RCC 7860 (cell line): ENCODE results near the gene CD101.

Source experiments
- DNase-seq: peaks from one replicate; pipeline ENCODE4 v3.0.0-alpha.2; 2015; ENCODE audit warnings: low spot score
- FAIRE-seq: peaks from 2 replicates; lab custom pipeline; 2012; peaks lifted over from hg19 to GRCh38; lab: Jason Lieb, UNC

CD101 gene

GRCh38 chr1:117014209-117014608, 12.6 kb downstream of the CD101 start:
- DNase-seq, result peak; percentile 41
- peak; percentile 56 for FAIRE-seq

GRCh38 chr1:117015724-117016123, 14.2 kb downstream of the CD101 start:
- DNase-seq (no peak), FAIRE-seq (no peak)

- DNase-seq (no peak), FAIRE-seq (no peak)
These were observed 15.5 kb downstream of the CD101 start for GRCh38 chr1:117017062-117017461.

- FAIRE-seq (no peak), DNase-seq (no peak)
These were observed 16.1 kb downstream of the CD101 start for GRCh38 chr1:117017648-117018047.

- no peak for FAIRE-seq
These were observed 19.1 kb downstream of the CD101 start for GRCh38 chr1:117020526-117021156.

GRCh38 chr1:117022114-117022513, 20.6 kb downstream of the CD101 start:
- DNase-seq, result no peak
- no peak for FAIRE-seq

More at GRCh38 chr1:117020526-117021156, 19.1 kb downstream of the CD101 start:
- DNase-seq, result no peak

- DNase-seq, result no peak
- no peak for FAIRE-seq
These were observed 24.0 kb downstream of the CD101 start for GRCh38 chr1:117025568-117025967.

- DNase-seq (no peak), FAIRE-seq (no peak)
These were observed 24.8 kb downstream of the CD101 start for GRCh38 chr1:117026361-117026760.

- FAIRE-seq (no peak), DNase-seq (no peak)
These were observed 28.1 kb downstream of the CD101 start for GRCh38 chr1:117029685-117030084.

- DNase-seq, result no peak
- FAIRE-seq, result no peak
These were observed 28.8 kb downstream of the CD101 start for GRCh38 chr1:117030271-117030877.

GRCh38 chr1:117032266-117032665, 30.7 kb downstream of the CD101 start:
- FAIRE-seq (no peak), DNase-seq (no peak)

GRCh38 chr1:117032681-117033539, 31.4 kb downstream of the CD101 start:
- FAIRE-seq, result no peak
- DNase-seq, result no peak

- DNase-seq (no peak), FAIRE-seq (no peak)
These were observed 32.2 kb downstream of the CD101 start for GRCh38 chr1:117033772-117034171.

- no peak for FAIRE-seq
- no peak for DNase-seq
These were observed 33.3 kb downstream of the CD101 start for GRCh38 chr1:117034791-117035290.

- DNase-seq (peak; percentile 11), FAIRE-seq (no peak)
These were observed 34.5 kb downstream of the CD101 start for GRCh38 chr1:117036018-117036461.

GRCh38 chr1:117037802-117038201, 36.2 kb downstream of the CD101 start:
- FAIRE-seq, result no peak

GRCh38 chr1:117038236-117038635, 36.7 kb downstream of the CD101 start:
- no peak for DNase-seq

More at GRCh38 chr1:117037802-117038201, 36.2 kb downstream of the CD101 start:
- no peak for DNase-seq

GRCh38 chr1:117044217-117044616, 42.7 kb downstream of the CD101 start:
- FAIRE-seq (no peak), DNase-seq (no peak)

More at GRCh38 chr1:117038236-117038635, 36.7 kb downstream of the CD101 start:
- no peak for FAIRE-seq

GRCh38 chr1:117045644-117046043, 44.1 kb downstream of the CD101 start:
- DNase-seq (no peak), FAIRE-seq (no peak)

GRCh38 chr1:117046781-117047180, 45.2 kb downstream of the CD101 start:
- no peak for FAIRE-seq
- no peak for DNase-seq

GRCh38 chr1:117047271-117047670, 45.7 kb downstream of the CD101 start:
- FAIRE-seq (no peak), DNase-seq (no peak)
